ENCODE results near the gene FRMD3. TPM values are rescaled to one million over a fixed set of nuclear protein-coding genes. Genes with fewer than 3 reads are reported as not detected.

The FRMD3 gene
- total and polyA plus RNA-seq, 7 donors: 8.5 to 182 (median 38.7) TPM

DNA sequence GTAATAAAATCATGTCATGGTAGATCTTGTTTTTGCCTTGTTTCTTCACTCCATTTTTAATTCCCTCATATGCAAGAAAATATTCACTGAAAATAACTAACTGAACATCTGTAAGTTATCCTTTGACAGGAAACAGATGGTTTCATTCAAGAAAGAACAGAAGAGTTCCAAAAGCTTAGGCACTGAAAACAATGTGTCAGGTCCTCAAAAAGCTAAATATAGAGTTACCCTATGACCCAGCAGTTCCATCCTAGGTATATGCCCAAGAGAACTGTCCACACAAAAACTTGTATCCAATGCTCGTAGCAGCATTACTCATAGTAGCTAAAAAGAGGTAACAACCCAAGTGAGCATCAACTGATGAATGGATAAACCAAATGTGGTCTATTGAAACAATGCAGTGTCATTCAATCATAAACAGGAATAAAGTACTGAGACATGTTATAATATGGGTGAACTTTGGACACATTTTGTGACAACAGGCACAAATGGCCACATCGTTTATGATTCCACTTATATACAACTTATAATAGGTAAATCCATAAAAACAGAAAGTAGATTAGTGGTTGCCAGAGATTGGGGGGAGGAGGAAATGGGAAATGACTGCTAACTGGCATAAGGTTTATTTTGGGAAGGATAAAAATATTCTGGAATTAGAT lies 231.0 kb downstream of the FRMD3 start:
- intact Hi-C loops (cut with DNase I): no loop called here

DNA sequence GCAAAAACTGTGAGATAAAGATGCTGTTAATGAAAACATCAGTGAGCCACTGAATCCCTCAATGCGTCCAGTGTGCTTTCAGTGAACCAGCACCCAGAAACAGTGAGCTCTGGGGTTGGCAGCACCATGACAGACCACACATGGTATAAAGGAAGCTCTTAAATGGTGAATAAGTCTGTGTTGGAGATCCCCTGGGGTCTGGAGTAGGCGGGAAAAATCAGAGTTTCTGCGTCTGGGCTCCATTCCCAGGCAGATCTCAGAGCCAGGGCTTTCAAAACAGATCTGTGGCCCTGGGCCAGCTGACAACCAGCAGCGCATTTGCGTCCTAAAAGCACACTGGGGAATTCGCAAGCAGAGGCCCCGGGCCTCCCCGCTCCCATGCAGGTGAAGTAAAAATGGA lies 233.5 kb downstream of the FRMD3 start:
- H3K27me3 ChIP-seq (ENCODE audit: insufficient read depth in 3 of 3, low read length in 2 of 3): no peaks in the 10 kb centered on the region
- peaks cover 35% of the 10 kb centered on the region for H3K4me1 ChIP-seq
- TF ChIP-seq, protein P1, sequence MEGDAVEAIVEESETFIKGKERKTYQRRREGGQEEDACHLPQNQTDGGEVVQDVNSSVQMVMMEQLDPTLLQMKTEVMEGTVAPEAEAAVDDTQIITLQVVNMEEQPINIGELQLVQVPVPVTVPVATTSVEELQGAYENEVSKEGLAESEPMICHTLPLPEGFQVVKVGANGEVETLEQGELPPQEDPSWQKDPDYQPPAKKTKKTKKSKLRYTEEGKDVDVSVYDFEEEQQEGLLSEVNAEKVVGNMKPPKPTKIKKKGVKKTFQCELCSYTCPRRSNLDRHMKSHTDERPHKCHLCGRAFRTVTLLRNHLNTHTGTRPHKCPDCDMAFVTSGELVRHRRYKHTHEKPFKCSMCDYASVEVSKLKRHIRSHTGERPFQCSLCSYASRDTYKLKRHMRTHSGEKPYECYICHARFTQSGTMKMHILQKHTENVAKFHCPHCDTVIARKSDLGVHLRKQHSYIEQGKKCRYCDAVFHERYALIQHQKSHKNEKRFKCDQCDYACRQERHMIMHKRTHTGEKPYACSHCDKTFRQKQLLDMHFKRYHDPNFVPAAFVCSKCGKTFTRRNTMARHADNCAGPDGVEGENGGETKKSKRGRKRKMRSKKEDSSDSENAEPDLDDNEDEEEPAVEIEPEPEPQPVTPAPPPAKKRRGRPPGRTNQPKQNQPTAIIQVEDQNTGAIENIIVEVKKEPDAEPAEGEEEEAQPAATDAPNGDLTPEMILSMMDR (IDR thresholded peaks at IDR 0.05): no peak
- H3K27ac ChIP-seq: no peak overlapping the region
- no peaks in the 10 kb centered on the region for H3K9me3 ChIP-seq
- WGBS, 3 donors: 11 to 23% (median 19%) methylated on average over 8 of the region's 8 CpGs
- H3K36me3 ChIP-seq (ENCODE audit: insufficient read depth in 1 of 2, low read depth in 1 of 2): no peaks in the 10 kb centered on the region
- intact Hi-C loops (cut with DNase I): no loop called here
- no peak overlapping the region for H3K4me3 ChIP-seq
- ATAC-seq: peak; percentile 55 to 83 (median 66)
- peak; percentile 80 to 87 for DNase-seq

More for the DNA sequence above, 231.0 kb downstream of the FRMD3 start:
- H3K9me3 ChIP-seq: no peaks in the 10 kb centered on the region
- no peaks in the 10 kb centered on the region for H3K27me3 ChIP-seq (ENCODE audit: insufficient read depth in 3 of 3, low read length in 2 of 3)
- peaks cover 28% of the 10 kb centered on the region for H3K4me1 ChIP-seq
- 43 to 55% (median 55%) methylated on average over 2 of the region's 2 CpGs for WGBS, 3 donors
- peaks cover 0 to 11% of the 10 kb centered on the region in 2 donors for H3K36me3 ChIP-seq (ENCODE audit: insufficient read depth in 1 of 2, low read depth in 1 of 2)
- H3K4me3 ChIP-seq: no peak overlapping the region
- ATAC-seq (peak in 1 of 4 donors; percentile 35), DNase-seq (no peak)
- no peak overlapping the region for H3K27ac ChIP-seq
- TF ChIP-seq, protein P1 (IDR thresholded peaks at IDR 0.05): no peak

DNA sequence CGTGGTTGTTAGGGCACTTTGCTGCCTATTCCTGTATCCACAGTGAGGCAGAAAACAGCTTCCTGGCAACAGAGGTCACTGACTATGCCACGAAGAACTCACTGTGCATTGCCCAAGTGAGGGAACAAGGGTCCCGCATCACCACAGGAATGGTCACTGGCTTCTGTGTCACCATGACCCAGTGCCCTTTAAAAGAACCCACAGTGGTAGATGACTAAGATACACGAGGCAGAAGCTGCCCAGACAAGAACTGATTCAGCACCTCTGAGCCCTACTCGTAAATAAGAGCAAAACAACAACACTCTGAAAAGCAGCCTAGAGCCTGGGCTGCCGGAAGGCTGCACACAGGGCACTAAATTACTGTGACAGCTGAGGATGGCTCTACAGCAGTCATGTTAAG lies 238.6 kb downstream of the FRMD3 start:
- TF ChIP-seq, protein P1 (IDR thresholded peaks at IDR 0.05): no peak
- whole genome bisulfite sequencing, 3 donors: 26 to 47% (median 30%) methylated on average over 6 of the region's 6 CpGs
- ATAC-seq: peak; percentile 93 to 97 (median 95)
- H3K36me3 ChIP-seq (ENCODE audit: insufficient read depth in 1 of 2, low read depth in 1 of 2): peaks cover 0 to 9% of the 10 kb centered on the region in 2 donors
- H3K4me3 ChIP-seq: no peak overlapping the region
- peak in 1 of 2 donors; percentile 36 for DNase-seq
- peak overlapping the region; percentile 68 for H3K27ac ChIP-seq
- no peaks in the 10 kb centered on the region for H3K9me3 ChIP-seq
- peaks cover 22% of the 10 kb centered on the region for H3K4me1 ChIP-seq
- H3K27me3 ChIP-seq (ENCODE audit: insufficient read depth in 3 of 3, low read length in 2 of 3): no peaks in the 10 kb centered on the region
- intact Hi-C loops (cut with DNase I): no loop called here

DNA sequence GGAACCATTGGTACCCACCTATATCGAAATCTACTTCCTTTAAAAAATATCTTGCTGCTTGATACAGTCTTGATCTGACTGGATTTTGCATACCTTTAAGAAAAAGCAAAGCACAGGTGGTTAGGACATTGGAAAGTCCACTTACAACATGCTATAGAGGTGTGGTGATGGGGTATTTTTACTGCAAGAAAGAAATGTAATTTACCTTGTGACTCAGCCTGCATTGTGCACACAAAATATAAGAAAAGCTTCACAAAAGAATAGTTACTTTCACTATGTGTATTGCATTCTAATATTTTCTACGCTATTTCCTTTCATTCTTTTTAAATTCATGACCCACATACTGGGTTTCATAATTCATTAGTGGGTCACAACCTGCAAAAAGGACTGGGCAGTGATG lies 239.1 kb downstream of the FRMD3 start:
- Histone ChIP-seq H3K36me3 (ENCODE audit: insufficient read depth in 1 of 2, low read depth in 1 of 2) (peaks cover 0 to 9% of the 10 kb centered on the region in 2 donors), H3K27me3 (ENCODE audit: insufficient read depth in 3 of 3, low read length in 2 of 3) (no peaks in the 10 kb centered on the region), H3K4me1 (peaks cover 17% of the 10 kb centered on the region), H3K9me3 (no peaks in the 10 kb centered on the region), H3K4me3 (no peak overlapping the region), H3K27ac (peak overlapping the region; percentile 68)
- TF ChIP-seq, protein P1 (IDR thresholded peaks at IDR 0.05): no peak
- DNase-seq (no peak), ATAC-seq (no peak)
- 96 to 99% (median 96%) methylated on average over 2 of the region's 2 CpGs for WGBS, 3 donors
- intact Hi-C loops (cut with DNase I): no loop called here

DNA sequence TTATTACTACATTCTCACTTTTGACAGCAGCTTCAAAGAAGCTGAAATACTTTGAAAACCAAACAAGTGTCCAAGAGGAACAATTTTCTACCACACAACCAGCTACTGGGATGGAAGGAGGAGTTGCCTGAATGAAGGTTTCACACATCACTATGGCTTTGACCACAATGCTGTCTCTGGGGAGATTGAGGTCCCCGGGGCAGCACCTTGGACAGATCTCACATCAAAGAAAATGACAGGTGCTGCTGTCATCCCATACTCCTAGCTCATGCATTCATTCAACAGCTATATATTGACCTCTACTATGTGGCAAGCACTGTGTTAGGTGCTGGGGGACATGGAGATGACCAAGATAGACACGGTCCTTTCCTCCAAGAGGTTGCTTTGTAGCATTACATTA lies 242.1 kb downstream of the FRMD3 start:
- DNase-seq: no peak
- no peaks in the 10 kb centered on the region for H3K27me3 ChIP-seq (ENCODE audit: insufficient read depth in 3 of 3, low read length in 2 of 3)
- H3K36me3 ChIP-seq (ENCODE audit: insufficient read depth in 1 of 2, low read depth in 1 of 2): peaks cover 0 to 9% of the 10 kb centered on the region in 2 donors
- peaks cover 14% of the 10 kb centered on the region for H3K4me1 ChIP-seq
- H3K27ac ChIP-seq: no peak overlapping the region
- TF ChIP-seq, protein P1 (IDR thresholded peaks at IDR 0.05): no peak
- no peaks in the 10 kb centered on the region for H3K9me3 ChIP-seq
- intact Hi-C loops (cut with DNase I): no loop called here
- 61 to 91% (median 89%) methylated on average over 2 of the region's 2 CpGs for WGBS, 3 donors
- no peak for ATAC-seq
- no peak overlapping the region for H3K4me3 ChIP-seq
